IMR-90 (cell line): ENCODE measurements around the gene MKKS. TPM values are rescaled to one million over a fixed set of nuclear protein-coding genes. Genes with fewer than 3 reads are reported as not detected.

Source experiments
- ATAC-seq: fragments of 200-7000 bp; cut with Tn5 transposase; 2 replicates; pipeline ENCODE4 v1.9.1; 2020; ENCODE audit warnings: low read depth, mild to moderate bottlenecking, moderate library complexity
- BruUV-seq: library from RNA; stranded (reverse); fragments of 400-500 nt; replicated peaks from 2 replicates; lab custom pipeline; 2021; lab: Mats Ljungman, UMichigan
- CTCF ChIA-PET: fragments of 300-600 bp; formaldehyde crosslinking; extraction: SDS; loops from one replicate; lab custom pipeline; 2021; ENCODE audit warnings: antibody characterized with exemption; lab: Yijun Ruan, JAX
- POLR2A ChIA-PET: fragments of 300-600 bp; sonication (Branson Sonifier 250); formaldehyde crosslinking; loops from one replicate; lab custom pipeline; 2022; ENCODE audit warnings: antibody characterized with exemption; ENCODE audit not compliant: unreplicated experiment; lab: Charles Lee
- DNase-seq: peaks from one replicate; pipeline ENCODE4 v3.0.0; 2013
- H2AFZ ChIP-seq: replicated peaks from 2 replicates; pipeline ENCODE3; 2013; ENCODE audit warnings: low read length, mild to moderate bottlenecking; ENCODE audit not compliant: poor library complexity
- H2AK5ac ChIP-seq: 2 replicates; pipeline ENCODE4 v1.6.1; 2013; ENCODE audit warnings: low read depth, low read length, inconsistent platforms
- H2AK9ac ChIP-seq: replicated peaks from 2 replicates; pipeline ENCODE3; 2013; ENCODE audit warnings: mild to moderate bottlenecking, low read depth, low read length, moderate library complexity; ENCODE audit not compliant: poor library complexity
- H2BK120ac ChIP-seq: 2 replicates; pipeline ENCODE4 v1.6.1; 2013; ENCODE audit warnings: low read depth, low read length, inconsistent platforms
- H2BK15ac ChIP-seq: 3 replicates; pipeline ENCODE4 v1.6.1; 2013; ENCODE audit warnings: low read depth, low read length, inconsistent platforms
- H2BK20ac ChIP-seq: 2 replicates; pipeline ENCODE4 v1.6.1; 2013; ENCODE audit warnings: low read depth, mild to moderate bottlenecking, inconsistent platforms, low read length, moderate library complexity
- H2BK5ac ChIP-seq: 2 replicates; pipeline ENCODE4 v1.6.1; 2013; ENCODE audit warnings: mild to moderate bottlenecking, low read depth, low read length, inconsistent platforms; ENCODE audit not compliant: poor library complexity, severe bottlenecking
- H3K14ac ChIP-seq: replicated peaks from 2 replicates; pipeline ENCODE4 v1.6.1; 2013; ENCODE audit warnings: low read depth, low read length, inconsistent platforms
- H3K18ac ChIP-seq: 2 replicates; pipeline ENCODE4 v1.6.1; 2013; ENCODE audit warnings: low read depth, low read length, control low read depth
- H3K23ac ChIP-seq: 2 replicates; pipeline ENCODE4 v1.6.1; 2013; ENCODE audit warnings: low read depth, low read length, inconsistent platforms
- H3K27ac ChIP-seq: 2 replicates; pipeline ENCODE4 v1.5.1; 2013; ENCODE audit warnings: mild to moderate bottlenecking, control low read depth, low read length; ENCODE audit not compliant: insufficient read depth
- H3K27me3 ChIP-seq: 2 replicates; pipeline ENCODE4 v1.6.1; 2013; ENCODE audit warnings: low read length; ENCODE audit not compliant: control insufficient read depth, insufficient read depth
- H3K36me3 ChIP-seq: 2 replicates; pipeline ENCODE4 v1.6.1; 2013; ENCODE audit warnings: low read length, mixed read lengths; ENCODE audit not compliant: control insufficient read depth, insufficient read depth
- H3K4ac ChIP-seq: 2 replicates; pipeline ENCODE4 v1.6.1; 2013; ENCODE audit warnings: low read depth, low read length, inconsistent platforms
- H3K4me1 ChIP-seq: 2 replicates; pipeline ENCODE4 v1.6.1; 2013; ENCODE audit warnings: low read length, mixed read lengths; ENCODE audit not compliant: control insufficient read depth, insufficient read depth
- H3K4me2 ChIP-seq: 2 replicates; pipeline ENCODE4 v1.6.1; 2013; ENCODE audit warnings: low read depth, mild to moderate bottlenecking, control low read depth, low read length, moderate library complexity
- H3K4me3 ChIP-seq: 2 replicates; pipeline ENCODE4 v1.5.1; 2013; ENCODE audit warnings: low read depth, mild to moderate bottlenecking, control low read depth, low read length, moderate library complexity; ENCODE audit not compliant: insufficient read depth
- H3K56ac ChIP-seq: 2 replicates; pipeline ENCODE4 v1.6.1; 2013; ENCODE audit warnings: low read length, inconsistent platforms; ENCODE audit not compliant: insufficient read depth; ENCODE audit errors: extremely low read depth
- H3K79me1 ChIP-seq, 2 experiments: 2 replicates each; pipeline ENCODE4 v1.6.1; 2013; ENCODE audit warnings: low read length in 2 of 2, inconsistent platforms in 1 of 2, low read depth in 1 of 2
- H3K9ac ChIP-seq: 2 replicates; pipeline ENCODE4 v1.6.1; 2013; ENCODE audit warnings: low read depth, low read length, control low read depth
- H3K9me1 ChIP-seq: 2 replicates; pipeline ENCODE4 v1.6.1; 2013; ENCODE audit warnings: low read length, inconsistent platforms; ENCODE audit not compliant: insufficient read depth
- H3K9me3 ChIP-seq: 2 replicates; pipeline ENCODE4 v1.6.1; 2013; ENCODE audit warnings: low read length; ENCODE audit not compliant: control insufficient read depth, insufficient read depth
- H4K20me1 ChIP-seq: 2 replicates; pipeline ENCODE4 v1.6.1; 2013; ENCODE audit warnings: low read length, inconsistent platforms; ENCODE audit not compliant: insufficient read depth
- H4K5ac ChIP-seq: 2 replicates; pipeline ENCODE4 v1.6.1; 2013; ENCODE audit warnings: mild to moderate bottlenecking, low read depth, low read length, control low read depth
- H4K8ac ChIP-seq, 2 experiments: 2 replicates each; pipeline ENCODE4 v1.6.1; 2013; ENCODE audit warnings: low read depth in 2 of 2, low read length in 2 of 2, control low read depth in 1 of 2, inconsistent platforms in 1 of 2
- H4K91ac ChIP-seq: 2 replicates; pipeline ENCODE4 v1.6.1; 2013; ENCODE audit warnings: low read depth, low read length, inconsistent platforms; ENCODE audit not compliant: insufficient read depth
- BHLHE40 ChIP-seq: fragments of 150-350 bp; IDR thresholded peaks from 2 replicates; pipeline ENCODE4 v1.6.1; 2016; ENCODE audit warnings: mild to moderate bottlenecking, low read depth, low read length
- CEBPB ChIP-seq: IDR thresholded peaks from 2 replicates; pipeline ENCODE4 v1.6.1; 2012; ENCODE audit warnings: low read depth, low read length, improper control_type of control experiment
- CHD1 ChIP-seq: IDR thresholded peaks from 2 replicates; pipeline ENCODE4 v1.6.1; 2012; ENCODE audit warnings: low read depth, low read length, improper control_type of control experiment
- FOS ChIP-seq: fragments of 150-350 bp; IDR thresholded peaks from 2 replicates; pipeline ENCODE4 v1.6.1; 2016; ENCODE audit warnings: low read depth, low read length
- MAFK ChIP-seq: IDR thresholded peaks from 2 replicates; pipeline ENCODE4 v1.6.1; 2012; ENCODE audit warnings: low read depth, low read length, improper control_type of control experiment
- MAZ ChIP-seq: IDR thresholded peaks from 2 replicates; pipeline ENCODE4 v1.6.1; 2012; ENCODE audit warnings: low read depth, mild to moderate bottlenecking, low read length, improper control_type of control experiment, moderate library complexity, borderline replicate concordance
- MXI1 ChIP-seq: IDR thresholded peaks from 2 replicates; pipeline ENCODE4 v1.6.1; 2012; ENCODE audit warnings: low read depth, mild to moderate bottlenecking, low read length, moderate library complexity, borderline replicate concordance
- NFE2L2 ChIP-seq: fragments of 150-350 bp; IDR thresholded peaks from 2 replicates; pipeline ENCODE4 v1.6.1; 2016; ENCODE audit warnings: low read depth, mild to moderate bottlenecking, low read length
- POLR2A ChIP-seq: IDR thresholded peaks from 2 replicates; pipeline ENCODE4 v1.6.1; 2012; ENCODE audit warnings: mild to moderate bottlenecking, low read depth, low read length
- RCOR1 ChIP-seq: IDR thresholded peaks from 2 replicates; pipeline ENCODE4 v1.6.1; 2012; ENCODE audit warnings: mild to moderate bottlenecking, low read length, improper control_type of control experiment; ENCODE audit not compliant: insufficient replicate concordance
- RFX5 ChIP-seq: IDR thresholded peaks from 2 replicates; pipeline ENCODE4 v1.8.0; 2012; ENCODE audit warnings: low read depth, mild to moderate bottlenecking, low read length, moderate library complexity
- SMC3 ChIP-seq: fragments of 150-350 bp; IDR thresholded peaks from 2 replicates; pipeline ENCODE4 v1.6.1; 2016; ENCODE audit warnings: low read depth, mild to moderate bottlenecking, antibody characterized with exemption, low read length, moderate library complexity
- WGBS, 2 experiments: methylation state at CpG; one replicate each; pipeline versions ENCODE4 v1.1.5 to v1.1.7; 2013; ENCODE audit warnings: missing lambda C conversion rate in 2 of 2; ENCODE audit not compliant: insufficient read length in 1 of 2; ENCODE audit errors: extremely low coverage in 2 of 2; 5-methylcytosine and 5-hydroxymethylcytosine counted together
- dilution Hi-C: fragments of 300-500 bp; cut with HindIII; formaldehyde crosslinking; loops from one replicate; pipeline ENCODE4 v1.14.3; 2018; ENCODE audit warnings: low sequenced_read_pairs; ENCODE audit not compliant: unreplicated experiment
- in situ Hi-C: fragments of 300-500 bp; cut with MboI; formaldehyde crosslinking; loops from 3 replicates; pipeline ENCODE4 v1.14.3; 2019; ENCODE audit warnings: low sequenced_read_pairs, inconsistent platforms, mixed read lengths
- intact Hi-C: fragments of 100-400 bp; cut with micrococcal nuclease; formaldehyde crosslinking; loops from 2 replicates; pipeline ENCODE4 v1.10.0; 2022
- polyA plus RNA-seq, 3 experiments: library from polyadenylated mRNA; depleted of rRNA; stranded (reverse); fragments of >200 nt; gene quantifications; 2 replicates each; pipeline ENCODE4 v1.2.3, GENCODE V29; 2012; ENCODE audit warnings: low replicate concordance in 1 of 3
- total RNA-seq: library from RNA; depleted of rRNA; stranded (reverse); fragments of >200 nt; gene quantifications from 2 replicates; pipeline ENCODE4 v1.2.3, GENCODE V29; 2012
- TF ChIP-seq, protein P1 (sequence below): fragments of 150-350 bp; IDR thresholded peaks from 2 replicates; pipeline ENCODE4 v1.6.1; 2017; ENCODE audit warnings: mild to moderate bottlenecking, antibody characterized with exemption, low read length, low read depth
- TF ChIP-seq, protein P2 (sequence below): conservative IDR thresholded peaks from 2 replicates; pipeline ENCODE4 v1.5.1; 2012; ENCODE audit warnings: mild to moderate bottlenecking, low read depth, low read length, improper control_type of control experiment
- TF ChIP-seq, protein P3 (sequence below): fragments of 150-350 bp; IDR thresholded peaks from 2 replicates; pipeline ENCODE4 v1.6.1; 2016; ENCODE audit warnings: low read depth, mild to moderate bottlenecking, low read length, moderate library complexity, borderline replicate concordance

MKKS gene
- total and polyA plus RNA-seq, 2 of the 4 experiments (the other 2 are of a cell fraction), result 6.9 to 7.5 TPM

DNA sequence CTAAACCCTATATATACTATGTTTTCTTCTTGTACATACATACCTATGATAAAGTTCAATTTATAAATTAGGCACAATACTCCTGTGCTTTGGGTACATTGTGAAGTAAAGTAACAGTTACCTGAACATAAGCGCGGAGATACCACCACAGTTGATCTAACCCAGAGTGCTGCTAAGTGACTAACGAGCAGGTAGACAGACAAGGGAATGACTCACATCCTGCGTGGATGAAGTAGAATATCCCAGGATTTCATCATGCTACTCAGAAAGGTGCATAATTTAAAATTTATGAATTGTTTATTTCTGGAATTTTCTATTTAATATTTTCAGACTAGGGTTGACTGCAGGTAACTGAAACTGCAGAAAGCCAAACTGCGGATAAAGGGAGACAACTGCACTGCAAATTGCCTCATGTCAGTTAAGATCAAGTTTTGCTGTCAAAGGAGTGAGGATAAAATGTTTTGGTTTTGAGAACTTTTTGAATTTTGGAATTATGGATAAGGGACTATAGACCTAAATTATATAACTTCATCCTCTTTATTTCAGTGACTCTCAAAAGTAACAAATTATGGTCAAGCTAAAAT, 14.4 kb downstream of the MKKS start:
- Histone ChIP-seq H3K9me3 (no peaks in the 10 kb centered on the region), H2BK20ac (no peak overlapping the region), H3K14ac (no peak overlapping the region), H4K20me1 (no peaks in the 10 kb centered on the region; the same call in 1 of the 2 replicates), H2AK9ac (no peak overlapping the region), H3K23ac (no peak overlapping the region), H2BK15ac (no peak overlapping the region), H3K4ac (no peak overlapping the region), H4K8ac (0 out of 4 replicates have a peak overlapping the region, but pooled peaks of 1 of the 2 experiments have one; percentile 32), H3K4me3 (no peak overlapping the region), H3K4me2 (no peak overlapping the region), H2AFZ (no peak overlapping the region), H3K27ac (no peak overlapping the region), H3K4me1 (no peaks in the 10 kb centered on the region; the same call in 1 of the 2 replicates), H4K91ac (no peak overlapping the region), H3K56ac (no peak overlapping the region), H2BK5ac (no peak overlapping the region), H3K9me1 (peaks cover 2% of the 10 kb centered on the region; the same call in 1 of the 2 replicates), H3K18ac (no peak overlapping the region), H2AK5ac (no peak overlapping the region), H3K79me1 (peaks cover 30 to 36% of the 10 kb centered on the region in 2 experiments), H3K9ac (no peak overlapping the region), H4K5ac (no peak overlapping the region), H3K36me3 (no peaks in the 10 kb centered on the region; the same call in 1 of the 2 replicates), H2BK120ac (no peak overlapping the region), H3K27me3 (no peaks in the 10 kb centered on the region)
- DNase-seq, result peak; percentile 19
- BruUV-seq, result no TSS peak
- POLR2A ChIA-PET, result no interaction called here
- ATAC-seq, result no peak
- CTCF ChIA-PET, result interaction anchor here (0.7 kb wide), 1 partner anchor 1329 kb away, joined by 3 read pairs; no protein-coding TSS in a partner anchor
- in situ Hi-C loops, result loop anchor here (10.0 kb wide), 1 partner anchor 795 kb away; no protein-coding TSS in a partner anchor
- dilution Hi-C loops, result no loop called here
- intact Hi-C loops, result loop anchor here (2.0 kb wide), 1 partner anchor 31 kb away; no protein-coding TSS in a partner anchor
- no CpG with 5 or more reads among the region's 5 CpGs for WGBS, 2 experiments
- TF ChIP-seq, protein P1, sequence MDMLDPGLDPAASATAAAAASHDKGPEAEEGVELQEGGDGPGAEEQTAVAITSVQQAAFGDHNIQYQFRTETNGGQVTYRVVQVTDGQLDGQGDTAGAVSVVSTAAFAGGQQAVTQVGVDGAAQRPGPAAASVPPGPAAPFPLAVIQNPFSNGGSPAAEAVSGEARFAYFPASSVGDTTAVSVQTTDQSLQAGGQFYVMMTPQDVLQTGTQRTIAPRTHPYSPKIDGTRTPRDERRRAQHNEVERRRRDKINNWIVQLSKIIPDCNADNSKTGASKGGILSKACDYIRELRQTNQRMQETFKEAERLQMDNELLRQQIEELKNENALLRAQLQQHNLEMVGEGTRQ, result no peak
- TF ChIP-seq RFX5, result no peak
- no peak for TF ChIP-seq CHD1
- TF ChIP-seq, protein P2, sequence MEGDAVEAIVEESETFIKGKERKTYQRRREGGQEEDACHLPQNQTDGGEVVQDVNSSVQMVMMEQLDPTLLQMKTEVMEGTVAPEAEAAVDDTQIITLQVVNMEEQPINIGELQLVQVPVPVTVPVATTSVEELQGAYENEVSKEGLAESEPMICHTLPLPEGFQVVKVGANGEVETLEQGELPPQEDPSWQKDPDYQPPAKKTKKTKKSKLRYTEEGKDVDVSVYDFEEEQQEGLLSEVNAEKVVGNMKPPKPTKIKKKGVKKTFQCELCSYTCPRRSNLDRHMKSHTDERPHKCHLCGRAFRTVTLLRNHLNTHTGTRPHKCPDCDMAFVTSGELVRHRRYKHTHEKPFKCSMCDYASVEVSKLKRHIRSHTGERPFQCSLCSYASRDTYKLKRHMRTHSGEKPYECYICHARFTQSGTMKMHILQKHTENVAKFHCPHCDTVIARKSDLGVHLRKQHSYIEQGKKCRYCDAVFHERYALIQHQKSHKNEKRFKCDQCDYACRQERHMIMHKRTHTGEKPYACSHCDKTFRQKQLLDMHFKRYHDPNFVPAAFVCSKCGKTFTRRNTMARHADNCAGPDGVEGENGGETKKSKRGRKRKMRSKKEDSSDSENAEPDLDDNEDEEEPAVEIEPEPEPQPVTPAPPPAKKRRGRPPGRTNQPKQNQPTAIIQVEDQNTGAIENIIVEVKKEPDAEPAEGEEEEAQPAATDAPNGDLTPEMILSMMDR, result no peak
- TF ChIP-seq BHLHE40, result no peak
- TF ChIP-seq, protein P3, sequence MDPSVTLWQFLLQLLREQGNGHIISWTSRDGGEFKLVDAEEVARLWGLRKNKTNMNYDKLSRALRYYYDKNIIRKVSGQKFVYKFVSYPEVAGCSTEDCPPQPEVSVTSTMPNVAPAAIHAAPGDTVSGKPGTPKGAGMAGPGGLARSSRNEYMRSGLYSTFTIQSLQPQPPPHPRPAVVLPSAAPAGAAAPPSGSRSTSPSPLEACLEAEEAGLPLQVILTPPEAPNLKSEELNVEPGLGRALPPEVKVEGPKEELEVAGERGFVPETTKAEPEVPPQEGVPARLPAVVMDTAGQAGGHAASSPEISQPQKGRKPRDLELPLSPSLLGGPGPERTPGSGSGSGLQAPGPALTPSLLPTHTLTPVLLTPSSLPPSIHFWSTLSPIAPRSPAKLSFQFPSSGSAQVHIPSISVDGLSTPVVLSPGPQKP, result no peak
- no peak for TF ChIP-seq FOS
- no peak for TF ChIP-seq MAZ
- no peak for TF ChIP-seq NFE2L2
- TF ChIP-seq POLR2A, result no peak
- no peak for TF ChIP-seq RCOR1
- TF ChIP-seq SMC3, result no peak
- no peak for TF ChIP-seq MXI1
- no peak for TF ChIP-seq CEBPB
- TF ChIP-seq MAFK, result no peak
